Naive thymus-derived CD4-positive, alpha-beta T cell (primary cell): Measurements from ENCODE around the gene RBBP8NL. TPM values are rescaled to one million over a fixed set of nuclear protein-coding genes. Genes with fewer than 3 reads are reported as not detected.

Source experiments
- polyA plus RNA-seq, 2 donors: library from polyadenylated mRNA; unstranded; fragments of 300-500 nt; fragmentation: Illumina TruSeq; gene quantifications; one replicate each; pipeline ENCODE4 v1.2.3, GENCODE V29; 2021
- total RNA-seq, 6 experiments: library from RNA in 5 of 6; stranded (reverse) in 5 of 6; gene quantifications; 1 replicate in 5 of 6; 2 replicates in 1 of 6; pipeline ENCODE4 v1.2.3 and lab custom pipeline; 2021 to 2026

RBBP8NL gene
- total and polyA plus RNA-seq, 7 experiments from 2014 or later: not detected

Other genes starting within 250 kb of the RBBP8NL start
- gene MTG2, start 244.5 kb downstream of the RBBP8NL start, total RNA-seq: 10 to 100 TPM; 20.4 to 51.5 (median 41.8) TPM
- gene MTG2, start 244.5 kb downstream of the RBBP8NL start, polyA plus RNA-seq: 10 to 100 TPM; 18.2 to 31.8 TPM
- gene HRH3, start 207.3 kb downstream of the RBBP8NL start, total RNA-seq: not detected
- gene HRH3, start 207.3 kb downstream of the RBBP8NL start, polyA plus RNA-seq: not detected
- gene OSBPL2, start 189.0 kb downstream of the RBBP8NL start, total RNA-seq: 10 to 100 TPM; 37.6 to 80.8 (median 69.3) TPM
- gene OSBPL2, start 189.0 kb downstream of the RBBP8NL start, polyA plus RNA-seq: 10 to 100 TPM; 14.6 to 23.4 TPM
- gene ADRM1, start 124.5 kb downstream of the RBBP8NL start, total RNA-seq: 100 to 1,000 TPM in 1 of 5 experiments, 10 to 100 TPM in 4; 51.3 to 117 (median 55.0) TPM
- 10 to 100 TPM; 73.7 to 99.9 TPM for gene ADRM1, start 124.5 kb downstream of the RBBP8NL start, polyA plus RNA-seq
- 1 to 10 TPM in 1 of 5 experiments, under 1 TPM in 4; 0.05 to 1.3 (median 0.57) TPM for gene LAMA5, start 60.2 kb downstream of the RBBP8NL start, total RNA-seq
- gene LAMA5, start 60.2 kb downstream of the RBBP8NL start, polyA plus RNA-seq: not detected
- gene RPS21, start 40.4 kb downstream of the RBBP8NL start, total RNA-seq: 1,000 to 10,000 TPM; 2,026 to 3,407 (median 3,308) TPM
- gene RPS21, start 40.4 kb downstream of the RBBP8NL start, polyA plus RNA-seq: 1,000 to 10,000 TPM; 3,163 to 3,458 TPM
- 10 to 100 TPM in 1 of 5 experiments, 1 to 10 TPM in 4; 4.3 to 16.7 (median 6.3) TPM for gene CABLES2, start 20.3 kb downstream of the RBBP8NL start, total RNA-seq
- 1 to 10 TPM in 1 of 2 donors, under 1 TPM in 1; 0.61 to 1.8 TPM for gene CABLES2, start 20.3 kb downstream of the RBBP8NL start, polyA plus RNA-seq
- not detected for gene GATA5, start 48.5 kb upstream of the RBBP8NL start, total RNA-seq
- gene GATA5, start 48.5 kb upstream of the RBBP8NL start, polyA plus RNA-seq: not detected
- 10 to 100 TPM in 1 of 5 experiments, 1 to 10 TPM in 2, under 1 TPM in 2; 0.81 to 45.5 (median 1.4) TPM for gene SLCO4A1, start 215.0 kb upstream of the RBBP8NL start, total RNA-seq
- gene SLCO4A1, start 215.0 kb upstream of the RBBP8NL start, polyA plus RNA-seq: under 1 TPM; 0.36 to 0.39 TPM